ENCODE measurements around the gene TRIM46.

The TRIM46 gene

DNA sequence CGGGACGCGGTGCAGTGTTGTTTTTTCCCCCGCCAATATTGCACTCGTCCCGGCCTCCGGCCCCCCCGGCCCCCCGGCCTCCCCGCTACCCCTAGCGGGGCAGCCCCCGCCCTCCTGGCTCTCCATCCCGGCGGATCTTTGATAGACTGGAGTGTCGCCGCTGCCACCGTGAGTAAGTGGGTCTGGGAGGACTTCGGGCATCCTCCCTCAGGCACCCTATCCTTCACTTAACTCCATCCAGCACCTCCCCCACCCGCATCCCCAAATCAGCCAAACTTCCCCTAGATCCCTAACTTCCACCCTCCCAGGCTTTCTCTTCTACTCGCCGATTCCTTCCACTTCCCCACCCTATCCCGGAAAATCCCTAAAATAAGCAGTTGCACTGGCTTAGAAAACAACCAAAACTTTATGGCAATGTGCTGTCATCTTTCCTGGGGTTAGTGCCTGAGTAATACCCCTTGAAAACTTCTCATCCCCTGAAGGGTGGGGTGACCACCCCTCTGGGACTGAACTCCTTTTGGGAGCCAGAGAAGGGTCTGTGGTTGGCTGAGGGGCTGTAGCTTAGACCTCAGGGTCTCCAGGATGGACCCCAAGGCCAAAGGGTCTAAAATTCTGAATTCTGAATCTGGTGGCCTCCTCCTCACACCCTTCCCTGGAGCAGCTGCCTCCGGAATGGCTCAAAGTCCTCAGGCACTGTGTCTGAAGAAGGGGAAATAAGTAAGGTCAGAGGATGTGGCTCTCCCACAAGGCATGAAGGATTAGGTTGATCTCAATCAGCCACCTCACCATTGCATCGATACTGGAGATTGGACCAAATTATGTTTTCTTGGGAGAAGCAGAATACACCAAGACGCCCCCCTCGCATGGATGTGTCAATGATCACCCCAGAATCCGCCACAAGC is 21.8 kb downstream of the TRIM46 start:
- H2AFZ ChIP-seq (ENCODE audit: low read depth, low read length, severe bottlenecking): no peak overlapping the region
- peak overlapping the region; percentile 52 for H3K4me2 ChIP-seq (ENCODE audit: low read depth, low read length, poor library complexity, severe bottlenecking)
- no peak for TF ChIP-seq EZH2phosphoT487 (conservative IDR thresholded peaks at IDR 0.05; ENCODE audit: low read length)
- TF ChIP-seq, protein P1, sequence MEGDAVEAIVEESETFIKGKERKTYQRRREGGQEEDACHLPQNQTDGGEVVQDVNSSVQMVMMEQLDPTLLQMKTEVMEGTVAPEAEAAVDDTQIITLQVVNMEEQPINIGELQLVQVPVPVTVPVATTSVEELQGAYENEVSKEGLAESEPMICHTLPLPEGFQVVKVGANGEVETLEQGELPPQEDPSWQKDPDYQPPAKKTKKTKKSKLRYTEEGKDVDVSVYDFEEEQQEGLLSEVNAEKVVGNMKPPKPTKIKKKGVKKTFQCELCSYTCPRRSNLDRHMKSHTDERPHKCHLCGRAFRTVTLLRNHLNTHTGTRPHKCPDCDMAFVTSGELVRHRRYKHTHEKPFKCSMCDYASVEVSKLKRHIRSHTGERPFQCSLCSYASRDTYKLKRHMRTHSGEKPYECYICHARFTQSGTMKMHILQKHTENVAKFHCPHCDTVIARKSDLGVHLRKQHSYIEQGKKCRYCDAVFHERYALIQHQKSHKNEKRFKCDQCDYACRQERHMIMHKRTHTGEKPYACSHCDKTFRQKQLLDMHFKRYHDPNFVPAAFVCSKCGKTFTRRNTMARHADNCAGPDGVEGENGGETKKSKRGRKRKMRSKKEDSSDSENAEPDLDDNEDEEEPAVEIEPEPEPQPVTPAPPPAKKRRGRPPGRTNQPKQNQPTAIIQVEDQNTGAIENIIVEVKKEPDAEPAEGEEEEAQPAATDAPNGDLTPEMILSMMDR (IDR thresholded peaks at IDR 0.05; ENCODE audit: insufficient read depth, low read length, poor library complexity, severe bottlenecking): no peak

DNA sequence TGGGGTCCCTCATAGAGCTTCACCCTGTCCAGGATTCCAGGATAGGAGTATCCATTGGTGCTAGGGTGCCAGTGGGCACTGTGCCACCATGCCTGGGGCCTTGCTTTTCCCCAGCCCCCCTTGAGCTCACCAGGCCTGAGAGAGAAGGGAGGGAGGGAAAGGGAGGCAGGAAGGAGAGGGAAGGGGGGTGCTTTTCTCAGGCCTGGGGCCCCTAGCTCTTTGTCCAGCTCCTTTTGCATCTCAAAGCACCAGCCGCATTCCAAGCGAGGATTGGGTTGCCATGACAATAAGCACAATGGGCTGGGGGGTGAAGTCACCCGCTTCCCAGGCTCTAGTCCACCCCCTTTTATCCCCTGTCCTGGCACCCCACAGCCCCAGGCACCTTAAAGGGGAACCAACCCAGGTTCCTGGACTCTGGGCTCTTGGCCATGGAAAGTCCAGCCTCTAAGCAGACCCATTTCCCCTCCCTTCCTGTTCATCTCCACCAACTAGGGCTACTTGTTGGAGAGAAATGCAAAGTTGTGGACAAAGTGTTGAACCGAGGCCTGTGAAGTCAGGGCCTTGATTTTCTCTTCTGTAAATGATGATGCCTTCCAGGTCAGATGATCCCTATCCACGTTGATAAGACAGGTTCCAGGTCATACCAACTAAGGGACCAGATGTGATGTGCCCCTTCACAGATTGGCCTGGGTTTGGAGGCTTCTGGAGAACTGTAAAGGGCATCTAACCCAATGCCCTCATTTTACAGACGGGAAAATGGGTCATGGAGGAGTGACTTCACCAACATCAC is 22.6 kb downstream of the TRIM46 start:
- Histone ChIP-seq H3K9me2 (replicated peaks; ENCODE audit: insufficient read depth, low read length) (no peaks in the 10 kb centered on the region), H3K4me2 (ENCODE audit: low read depth, low read length, poor library complexity, severe bottlenecking) (no peak overlapping the region), H3K9ac (ENCODE audit: low read length) (no peak overlapping the region), H3K36me3 (ENCODE audit: low read length) (no peaks in the 10 kb centered on the region), H2AFZ (ENCODE audit: low read depth, low read length, severe bottlenecking) (no peak overlapping the region), H3F3A (ENCODE audit: insufficient read depth) (no peaks in the 10 kb centered on the region), H3K4me3 (ENCODE audit: insufficient read depth, low read length, poor library complexity, severe bottlenecking) (no peak overlapping the region), H3K79me2 (ENCODE audit: insufficient read depth, low read length) (no peaks in the 10 kb centered on the region), H3K9me3 (ENCODE audit: insufficient read depth, low read length) (no peaks in the 10 kb centered on the region), H3K27ac (ENCODE audit: low read depth, low read length) (no peak overlapping the region), H3K27me3 (ENCODE audit: low read length) (no peaks in the 10 kb centered on the region), H4K20me1 (ENCODE audit: low read depth, low read length) (no peaks in the 10 kb centered on the region)
- TF ChIP-seq, protein P1 (IDR thresholded peaks at IDR 0.05; ENCODE audit: insufficient read depth, low read length, poor library complexity, severe bottlenecking): no peak
- no peak for TF ChIP-seq EZH2phosphoT487 (conservative IDR thresholded peaks at IDR 0.05; ENCODE audit: low read length)

More for the DNA sequence above, 21.8 kb downstream of the TRIM46 start:
- Histone ChIP-seq H3K9me3 (ENCODE audit: insufficient read depth, low read length) (no peaks in the 10 kb centered on the region), H3K79me2 (ENCODE audit: insufficient read depth, low read length) (no peaks in the 10 kb centered on the region), H4K20me1 (ENCODE audit: low read depth, low read length) (no peaks in the 10 kb centered on the region), H3F3A (ENCODE audit: insufficient read depth) (no peaks in the 10 kb centered on the region), H3K27me3 (ENCODE audit: low read length) (no peaks in the 10 kb centered on the region), H3K27ac (ENCODE audit: low read depth, low read length) (no peak overlapping the region), H3K9me2 (replicated peaks; ENCODE audit: insufficient read depth, low read length) (no peaks in the 10 kb centered on the region), H3K9ac (ENCODE audit: low read length) (0 out of 2 replicates have a peak overlapping the region, but pooled peaks have one; percentile 39), H3K4me3 (ENCODE audit: insufficient read depth, low read length, poor library complexity, severe bottlenecking) (peak overlapping the region; percentile 37), H3K36me3 (ENCODE audit: low read length) (no peaks in the 10 kb centered on the region)

DNA sequence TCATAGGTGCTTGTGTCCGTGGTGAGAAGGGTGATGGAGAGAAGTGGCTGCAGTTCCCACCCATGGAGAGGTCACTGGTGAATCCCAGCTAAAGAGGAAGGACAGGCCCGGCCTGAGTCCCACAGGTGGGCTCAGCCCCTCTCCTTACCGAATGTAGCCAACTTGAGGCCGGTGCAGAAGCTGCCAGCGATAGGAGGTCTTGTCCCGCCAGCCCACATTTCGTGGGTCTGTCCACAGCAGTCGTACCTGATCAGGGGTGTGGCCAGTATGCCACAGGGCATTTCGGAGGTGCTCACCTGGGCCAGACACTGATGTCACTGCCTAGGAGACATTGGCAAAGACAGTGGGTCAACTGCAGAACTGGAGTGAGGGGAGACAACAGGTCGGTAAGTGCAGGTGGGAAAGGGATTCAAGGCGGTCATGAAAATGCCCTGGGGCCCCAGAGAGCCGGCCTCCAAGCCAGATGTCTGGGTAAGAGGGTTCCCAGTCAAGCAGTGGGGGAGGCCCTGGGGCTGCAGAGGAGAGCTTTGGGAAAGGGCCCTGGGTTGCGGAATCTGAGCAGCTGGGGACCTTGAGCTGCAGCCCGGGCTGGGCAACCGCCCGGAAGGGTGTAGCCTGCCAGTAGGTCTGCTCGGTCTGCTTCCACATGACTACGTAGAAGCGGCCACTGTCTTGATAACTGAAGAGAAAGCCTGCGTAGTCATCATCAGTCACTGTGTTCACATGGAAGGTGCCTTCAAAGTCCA is 23.4 kb downstream of the TRIM46 start:
- no peaks in the 10 kb centered on the region for H3K9me2 ChIP-seq (replicated peaks; ENCODE audit: insufficient read depth, low read length)
- no peaks in the 10 kb centered on the region for H3K9me3 ChIP-seq (ENCODE audit: insufficient read depth, low read length)
- no peaks in the 10 kb centered on the region for H3K79me2 ChIP-seq (ENCODE audit: insufficient read depth, low read length)
- H3K4me2 ChIP-seq (ENCODE audit: low read depth, low read length, poor library complexity, severe bottlenecking): no peak overlapping the region
- H3F3A ChIP-seq (ENCODE audit: insufficient read depth): no peaks in the 10 kb centered on the region
- H3K27ac ChIP-seq (ENCODE audit: low read depth, low read length): no peak overlapping the region
- no peaks in the 10 kb centered on the region for H4K20me1 ChIP-seq (ENCODE audit: low read depth, low read length)
- H2AFZ ChIP-seq (ENCODE audit: low read depth, low read length, severe bottlenecking): no peak overlapping the region
- no peak overlapping the region for H3K9ac ChIP-seq (ENCODE audit: low read length)
- no peaks in the 10 kb centered on the region for H3K36me3 ChIP-seq (ENCODE audit: low read length)
- H3K27me3 ChIP-seq (ENCODE audit: low read length): no peaks in the 10 kb centered on the region
- TF ChIP-seq, protein P1 (IDR thresholded peaks at IDR 0.05; ENCODE audit: insufficient read depth, low read length, poor library complexity, severe bottlenecking): no peak
- TF ChIP-seq EZH2phosphoT487 (conservative IDR thresholded peaks at IDR 0.05; ENCODE audit: low read length): no peak
- no peak overlapping the region for H3K4me3 ChIP-seq (ENCODE audit: insufficient read depth, low read length, poor library complexity, severe bottlenecking)
